Fibroblast of skin of back (primary cell): ENCODE data around the gene CDC6. TPM values are rescaled to one million over a fixed set of nuclear protein-coding genes. Genes with fewer than 3 reads are reported as not detected.

Experiments used
- DNase-seq: peaks from one replicate; pipeline ENCODE4 v3.0.0-alpha.2; 2013
- polyA plus RNA-seq, 2 experiments: library from polyadenylated mRNA; unstranded; fragments of 120-200 nt; gene quantifications; one replicate each; pipeline ENCODE4 v1.2.1, GENCODE V29; 2013; ENCODE audit not compliant: insufficient read length in 2 of 2

The CDC6 gene
- 34.6 TPM for polyA plus RNA-seq (2013, experiment 1 of 2; ENCODE audit: insufficient read length)
- 3.4 TPM for polyA plus RNA-seq (2013, experiment 2 of 2; ENCODE audit: insufficient read length)

GRCh38 chr17:40287494-40288369 is at the start of gene CDC6:
Gene CDC6, plus strand, starts transcription at chr17:40287879. Its CDS starts 1,542 bp downstream, at chr17:40289421.
- peak; percentile 100 for DNase-seq

- DNase-seq, result no peak
Measured at GRCh38 chr17:40241252-40241834, 46.3 kb upstream of the CDC6 start.

- DNase-seq, result peak; percentile 41
Measured at GRCh38 chr17:40242774-40243173, 44.9 kb upstream of the CDC6 start.

GRCh38 chr17:40243761-40244160 is 43.9 kb upstream of the CDC6 start:
- DNase-seq, result peak; percentile 31

GRCh38 chr17:40244255-40244654 is 43.4 kb upstream of the CDC6 start:
- no peak for DNase-seq

GRCh38 chr17:40247926-40248495 is 39.7 kb upstream of the CDC6 start:
- DNase-seq, result no peak

GRCh38 chr17:40248507-40248906 is 39.2 kb upstream of the CDC6 start:
- no peak for DNase-seq

- DNase-seq, result peak; percentile 79
Measured at GRCh38 chr17:40251576-40251975, 36.1 kb upstream of the CDC6 start.

- DNase-seq, result peak; percentile 15
Measured at GRCh38 chr17:40253565-40253964, 34.1 kb upstream of the CDC6 start.

- DNase-seq, result no peak
Measured at GRCh38 chr17:40259505-40259904, 28.2 kb upstream of the CDC6 start.

GRCh38 chr17:40260528-40260927 is 27.2 kb upstream of the CDC6 start:
- DNase-seq, result no peak

GRCh38 chr17:40264458-40265185 is 23.1 kb upstream of the CDC6 start:
- no peak for DNase-seq

GRCh38 chr17:40265337-40265736 is 22.3 kb upstream of the CDC6 start:
- no peak for DNase-seq

GRCh38 chr17:40266882-40267281 is 20.8 kb upstream of the CDC6 start:
- DNase-seq, result no peak

- DNase-seq, result no peak
Measured at GRCh38 chr17:40268141-40268712, 19.5 kb upstream of the CDC6 start.

GRCh38 chr17:40278414-40278813 is 9.3 kb upstream of the CDC6 start:
- DNase-seq, result no peak

- no peak for DNase-seq
Measured at GRCh38 chr17:40279402-40279801, 8.3 kb upstream of the CDC6 start.

- DNase-seq, result peak; percentile 4
Measured at GRCh38 chr17:40281663-40282062, 6.0 kb upstream of the CDC6 start.

GRCh38 chr17:40283662-40284061 is 4.0 kb upstream of the CDC6 start:
- DNase-seq, result peak; percentile 94

- peak; percentile 94 for DNase-seq
Measured at GRCh38 chr17:40284085-40284713, 3.5 kb upstream of the CDC6 start.

GRCh38 chr17:40286473-40286872 is 1.2 kb upstream of the CDC6 start:
- no peak for DNase-seq

- DNase-seq, result no peak
Measured at GRCh38 chr17:40287159-40287493, 553 bp upstream of the CDC6 start.
